Mesenchymal stem cell (in vitro differentiated cells and primary cell): Measurements from ENCODE around the gene NFATC1.

Source experiments
- DNase-seq: peaks from one replicate; pipeline ENCODE4 v3.0.0-alpha.2; 2013
- H2AFZ ChIP-seq: one replicate; pipeline ENCODE4 v1.6.1; 2013; ENCODE audit warnings: low read depth, mild to moderate bottlenecking, control low read depth, inconsistent platforms, low read length, moderate library complexity
- H2AK5ac ChIP-seq: 2 replicates; pipeline ENCODE4 v1.6.1; 2013; ENCODE audit warnings: low read length, moderate library complexity, mild to moderate bottlenecking, inconsistent platforms; ENCODE audit not compliant: severe bottlenecking
- H2BK120ac ChIP-seq: one replicate; pipeline ENCODE4 v1.6.1; 2013; ENCODE audit warnings: low read depth, mild to moderate bottlenecking, inconsistent platforms, low read length, moderate library complexity
- H2BK12ac ChIP-seq, 2 experiments: one replicate each; pipeline ENCODE4 v1.6.1; 2013; ENCODE audit warnings: inconsistent platforms in 2 of 2, low read length in 2 of 2, mild to moderate bottlenecking in 2 of 2, moderate library complexity in 2 of 2, control low read depth in 1 of 2
- H2BK15ac ChIP-seq: one replicate; pipeline ENCODE4 v1.6.1; 2013; ENCODE audit warnings: mild to moderate bottlenecking, low read depth, inconsistent platforms; ENCODE audit not compliant: poor library complexity, severe bottlenecking
- H2BK5ac ChIP-seq: 2 replicates; pipeline ENCODE4 v1.6.1; 2013; ENCODE audit warnings: low read depth, mild to moderate bottlenecking, low read length, control low read depth, inconsistent platforms; ENCODE audit not compliant: poor library complexity, severe bottlenecking
- H3K14ac ChIP-seq, 2 experiments: one replicate each; pipeline ENCODE4 v1.6.1; 2013; ENCODE audit warnings: inconsistent platforms in 2 of 2, low read length in 2 of 2, control low read depth in 1 of 2, mild to moderate bottlenecking in 1 of 2, moderate library complexity in 1 of 2
- H3K18ac ChIP-seq, 2 experiments: one replicate each; pipeline ENCODE4 v1.6.1; 2013; ENCODE audit warnings: inconsistent platforms in 2 of 2, low read length in 2 of 2, control low read depth in 1 of 2, low read depth in 1 of 2, mild to moderate bottlenecking in 1 of 2
- H3K23ac ChIP-seq, 2 experiments: one replicate each; pipeline ENCODE4 v1.6.1; 2013; ENCODE audit warnings: inconsistent platforms in 2 of 2, low read length in 2 of 2, mild to moderate bottlenecking in 2 of 2, moderate library complexity in 2 of 2, control low read depth in 1 of 2
- H3K27ac ChIP-seq: 2 replicates; pipeline ENCODE4 v1.5.1; 2013; ENCODE audit warnings: mild to moderate bottlenecking, moderate library complexity, low read length, control low read depth, inconsistent platforms; ENCODE audit not compliant: poor library complexity, severe bottlenecking
- H3K27me3 ChIP-seq, 2 experiments: 2 replicates each; pipeline versions ENCODE4 v1.6.1 to v1.7.0; 2013; ENCODE audit warnings: low read length in 2 of 2, mild to moderate bottlenecking in 2 of 2, moderate library complexity in 2 of 2, control low read depth in 1 of 2, inconsistent platforms in 1 of 2; ENCODE audit not compliant: control insufficient read depth in 1 of 2, insufficient read depth in 1 of 2
- H3K36me3 ChIP-seq, 2 experiments: 2 replicates each; pipeline versions ENCODE4 v1.6.1 to v1.7.0; 2013; ENCODE audit warnings: low read length in 2 of 2, control low read depth in 1 of 2, inconsistent platforms in 1 of 2, low read depth in 1 of 2, mild to moderate bottlenecking in 1 of 2; ENCODE audit not compliant: insufficient read depth in 2 of 2, control insufficient read depth in 1 of 2
- H3K4ac ChIP-seq, 2 experiments: one replicate each; pipeline ENCODE4 v1.6.1; 2013; ENCODE audit warnings: inconsistent platforms in 2 of 2, low read length in 2 of 2, mild to moderate bottlenecking in 2 of 2, moderate library complexity in 2 of 2, control low read depth in 1 of 2, low read depth in 1 of 2
- H3K4me1 ChIP-seq: 2 replicates; pipeline ENCODE4 v1.6.1; 2013; ENCODE audit warnings: low read depth, low read length, control low read depth; ENCODE audit not compliant: control insufficient read depth, insufficient read depth
- H3K4me2 ChIP-seq: 2 replicates; pipeline ENCODE4 v1.6.1; 2013; ENCODE audit warnings: low read length, mild to moderate bottlenecking, inconsistent platforms; ENCODE audit not compliant: poor library complexity, severe bottlenecking
- H3K4me3 ChIP-seq, 2 experiments: 2 replicates each; pipeline versions ENCODE4 v1.5.1 to v1.7.0; 2013; ENCODE audit warnings: low read length in 2 of 2, mild to moderate bottlenecking in 2 of 2, control low read depth in 1 of 2, low read depth in 1 of 2; ENCODE audit not compliant: insufficient read depth in 1 of 2
- H3K79me1 ChIP-seq: replicated peaks from 2 replicates; pipeline ENCODE4 v1.6.1; 2013; ENCODE audit warnings: mild to moderate bottlenecking, control low read depth, low read length, inconsistent platforms; ENCODE audit not compliant: poor library complexity, severe bottlenecking
- H3K9ac ChIP-seq: 2 replicates; pipeline ENCODE4 v1.7.0; 2013; ENCODE audit warnings: mild to moderate bottlenecking, low read length, moderate library complexity
- H3K9me3 ChIP-seq: 2 replicates; pipeline ENCODE4 v1.7.0; 2013; ENCODE audit warnings: mild to moderate bottlenecking, low read length; ENCODE audit not compliant: control insufficient read depth
- H4K8ac ChIP-seq: one replicate; pipeline ENCODE4 v1.6.1; 2013; ENCODE audit warnings: inconsistent platforms, mild to moderate bottlenecking, low read length, moderate library complexity
- H4K91ac ChIP-seq: one replicate; pipeline ENCODE4 v1.6.1; 2013; ENCODE audit warnings: mild to moderate bottlenecking, low read length, inconsistent platforms
- WGBS: methylation state at CpG from one replicate; pipeline ENCODE4 v1.1.7; 2013; ENCODE audit warnings: mixed read lengths; 5-methylcytosine and 5-hydroxymethylcytosine counted together

Gene NFATC1

GRCh38 chr18:79527656-79528315 lies 132.1 kb downstream of the NFATC1 start:
- Histone ChIP-seq H3K18ac (no peak overlapping the region), H3K23ac (no peak overlapping the region), H3K36me3 (no peaks in the 10 kb centered on the region), H3K27ac (no peak overlapping the region), H3K27me3 (peaks cover 34 to 38% of the 10 kb centered on the region in 2 experiments), H2AFZ (no peak overlapping the region), H3K9ac (no peak overlapping the region), H2BK15ac (no peak overlapping the region), H3K4me3 (no peak overlapping the region), H3K4me2 (no peak overlapping the region), H3K4ac (no peak overlapping the region), H2AK5ac (no peak overlapping the region), H2BK120ac (no peak overlapping the region), H2BK5ac (no peak overlapping the region), H4K91ac (no peak overlapping the region), H3K79me1 (no peaks in the 10 kb centered on the region), H3K4me1 (peaks cover 11% of the 10 kb centered on the region), H2BK12ac (no peak overlapping the region), H3K9me3 (no peaks in the 10 kb centered on the region), H3K14ac (no peak overlapping the region), H4K8ac (no peak overlapping the region)
- DNase-seq: no peak
- 91% methylated on average over 14 of the region's 16 CpGs for WGBS

GRCh38 chr18:79528316-79528695 lies 132.6 kb downstream of the NFATC1 start:
- Histone ChIP-seq H3K4me3 (no peak overlapping the region), H3K36me3 (no peaks in the 10 kb centered on the region), H2BK5ac (no peak overlapping the region), H2AFZ (no peak overlapping the region), H3K27me3 (peaks cover 40 to 43% of the 10 kb centered on the region in 2 experiments), H3K23ac (no peak overlapping the region), H2BK15ac (no peak overlapping the region), H4K91ac (no peak overlapping the region), H3K4me1 (peaks cover 11% of the 10 kb centered on the region), H3K18ac (no peak overlapping the region), H3K14ac (no peak overlapping the region), H3K9ac (no peak overlapping the region), H2AK5ac (no peak overlapping the region), H3K79me1 (no peaks in the 10 kb centered on the region), H3K4me2 (no peak overlapping the region), H2BK12ac (no peak overlapping the region), H2BK120ac (no peak overlapping the region), H3K9me3 (no peaks in the 10 kb centered on the region), H4K8ac (no peak overlapping the region), H3K4ac (no peak overlapping the region), H3K27ac (no peak overlapping the region)
- WGBS: 95% methylated on average over 16 of the region's 17 CpGs
- DNase-seq: no peak

- Histone ChIP-seq H3K79me1 (no peaks in the 10 kb centered on the region), H4K8ac (no peak overlapping the region), H2BK12ac (no peak overlapping the region), H3K27me3 (peaks cover 45 to 49% of the 10 kb centered on the region in 2 experiments), H2AK5ac (no peak overlapping the region), H3K36me3 (no peaks in the 10 kb centered on the region), H3K4ac (no peak overlapping the region), H4K91ac (no peak overlapping the region), H3K4me1 (peaks cover 11% of the 10 kb centered on the region), H2BK15ac (no peak overlapping the region), H2AFZ (no peak overlapping the region), H3K9ac (no peak overlapping the region), H3K4me3 (no peak overlapping the region), H2BK5ac (no peak overlapping the region), H3K4me2 (no peak overlapping the region), H3K18ac (no peak overlapping the region), H3K23ac (no peak overlapping the region), H3K9me3 (no peaks in the 10 kb centered on the region), H3K14ac (no peak overlapping the region), H2BK120ac (no peak overlapping the region), H3K27ac (no peak overlapping the region)
- DNase-seq: peak; percentile 60
- 70% methylated on average over 26 of the region's 26 CpGs for WGBS
These were observed 133.1 kb downstream of the NFATC1 start for GRCh38 chr18:79528846-79529245.

GRCh38 chr18:79529296-79529695 lies 133.6 kb downstream of the NFATC1 start:
- Histone ChIP-seq H3K27me3 (peaks cover 48 to 52% of the 10 kb centered on the region in 2 experiments), H3K4me2 (no peak overlapping the region), H3K23ac (no peak overlapping the region), H2AFZ (no peak overlapping the region), H2AK5ac (no peak overlapping the region), H3K14ac (no peak overlapping the region), H3K4me1 (peaks cover 11% of the 10 kb centered on the region), H3K9ac (no peak overlapping the region), H4K91ac (no peak overlapping the region), H2BK12ac (no peak overlapping the region), H4K8ac (no peak overlapping the region), H2BK15ac (no peak overlapping the region), H3K9me3 (no peaks in the 10 kb centered on the region), H3K36me3 (no peaks in the 10 kb centered on the region), H2BK5ac (no peak overlapping the region), H3K4me3 (no peak overlapping the region), H3K79me1 (no peaks in the 10 kb centered on the region), H3K4ac (no peak overlapping the region), H3K18ac (no peak overlapping the region), H2BK120ac (no peak overlapping the region), H3K27ac (no peak overlapping the region)
- no peak for DNase-seq
- 94% methylated on average over 19 of the region's 20 CpGs for whole genome bisulfite sequencing
